ENCODE measurements around the gene TRMT11.
"Not testable (repeated sequence)": the region's sequence is repeated elsewhere in the genome, so short reads cannot be mapped to it uniquely, and the experiment has no call there.

The TRMT11 gene

DNA sequence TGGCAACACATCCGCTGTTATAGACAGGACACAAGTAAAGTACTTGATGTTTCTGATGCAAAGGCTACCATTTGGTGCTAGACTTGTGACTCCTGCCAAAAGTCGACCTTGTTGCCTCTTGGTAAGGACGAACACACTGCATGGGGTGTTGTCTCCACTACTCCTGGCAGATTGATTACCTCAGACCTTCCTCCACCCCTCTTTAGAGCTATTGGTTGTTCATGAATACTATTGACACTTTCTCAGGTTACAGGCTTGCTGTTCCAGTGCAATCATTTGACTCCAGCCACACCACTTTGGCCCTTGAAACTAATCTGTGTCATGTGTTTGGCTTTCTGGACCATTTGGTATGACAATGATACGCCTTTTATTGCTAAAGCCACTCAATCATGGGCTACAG lies 62.3 kb downstream of the TRMT11 start:
- DNase-seq: no peak

DNA sequence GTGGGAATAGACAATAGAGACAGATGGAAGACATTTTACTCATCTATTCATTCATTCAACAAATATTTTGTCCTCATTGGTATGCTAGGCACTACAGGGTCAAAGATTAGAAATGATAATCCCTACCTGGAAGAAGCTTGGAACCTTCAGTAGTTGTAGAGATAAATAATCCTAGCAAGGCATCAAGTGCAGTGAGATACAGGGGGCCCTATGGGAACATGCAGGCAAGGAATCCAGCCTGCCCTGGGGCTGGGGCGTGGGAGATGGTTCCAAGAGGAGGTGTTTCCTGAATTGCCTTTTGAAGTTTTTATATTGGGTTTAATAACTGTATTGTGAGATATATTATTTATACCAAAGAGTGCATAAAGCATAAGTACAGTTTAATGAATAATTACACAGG lies 64.5 kb downstream of the TRMT11 start:
- no peak for DNase-seq

DNA sequence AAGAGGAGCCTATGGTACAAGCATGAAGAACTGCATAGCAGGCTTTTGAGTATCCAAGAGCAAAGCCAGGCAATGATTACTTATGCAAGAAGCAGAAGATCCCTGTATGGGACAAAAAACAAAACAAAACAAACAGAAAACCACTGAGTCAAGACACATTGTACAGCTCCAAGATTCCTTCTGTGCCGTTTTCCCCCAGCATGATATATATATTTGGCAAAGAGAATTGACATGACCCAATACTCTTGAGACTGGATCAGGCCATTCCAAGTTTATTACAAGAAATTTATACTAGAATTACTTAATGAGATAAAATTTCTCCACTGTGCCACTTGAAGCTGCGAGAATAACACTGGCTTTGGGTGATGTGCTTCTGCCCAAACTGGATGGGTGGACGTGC lies 65.5 kb downstream of the TRMT11 start:
- no peak for DNase-seq

GRCh38 chr6:126052485-126052884 lies 66.1 kb downstream of the TRMT11 start:
- no peak for DNase-seq

GRCh38 chr6:126054258-126054702 lies 67.9 kb downstream of the TRMT11 start:
- DNase-seq: no peak

- DNase-seq: no peak
Observed at GRCh38 chr6:126054802-126055201, 68.5 kb downstream of the TRMT11 start.

GRCh38 chr6:126055449-126055848 lies 69.1 kb downstream of the TRMT11 start:
- no peak for DNase-seq

GRCh38 chr6:126056355-126057004 lies 70.1 kb downstream of the TRMT11 start:
- no peak for DNase-seq

- not testable (repeated sequence) for DNase-seq
Observed at GRCh38 chr6:126058085-126058484, 71.7 kb downstream of the TRMT11 start.

GRCh38 chr6:126060400-126060799 lies 74.1 kb downstream of the TRMT11 start:
- no peak for DNase-seq

DNA sequence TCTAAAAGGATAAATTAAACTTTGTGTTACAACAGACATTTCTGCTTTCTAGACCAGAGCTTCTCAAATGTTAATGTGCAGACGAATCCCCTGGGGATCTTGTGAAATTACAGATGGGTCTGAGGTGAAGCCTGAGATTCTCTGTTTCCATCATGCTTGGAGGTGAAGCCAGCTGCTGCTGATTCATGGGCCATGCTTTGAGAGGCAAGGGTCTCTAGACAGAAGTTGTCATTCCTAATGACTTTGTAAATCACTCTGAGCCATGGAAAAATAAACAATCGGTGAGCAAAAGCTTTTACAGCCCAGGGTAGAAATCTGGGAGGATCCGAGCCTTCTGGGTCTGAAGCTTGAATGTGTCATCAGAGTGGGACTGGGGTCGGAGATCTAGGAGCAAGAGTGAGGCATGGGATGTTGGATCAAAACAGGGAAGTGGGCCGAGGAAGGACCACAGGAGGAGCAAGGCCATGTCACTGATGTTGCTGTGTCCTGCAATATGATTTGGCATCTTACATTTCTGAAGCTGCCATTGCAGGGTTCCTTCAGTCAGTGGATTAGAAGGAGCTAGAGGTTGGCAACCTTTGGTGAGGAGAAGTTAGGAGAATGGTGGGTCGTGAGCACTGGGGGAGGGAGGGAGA lies 77.3 kb downstream of the TRMT11 start:
- no peak for DNase-seq

GRCh38 chr6:126064257-126064747 lies 78.0 kb downstream of the TRMT11 start:
- DNase-seq: no peak

DNA sequence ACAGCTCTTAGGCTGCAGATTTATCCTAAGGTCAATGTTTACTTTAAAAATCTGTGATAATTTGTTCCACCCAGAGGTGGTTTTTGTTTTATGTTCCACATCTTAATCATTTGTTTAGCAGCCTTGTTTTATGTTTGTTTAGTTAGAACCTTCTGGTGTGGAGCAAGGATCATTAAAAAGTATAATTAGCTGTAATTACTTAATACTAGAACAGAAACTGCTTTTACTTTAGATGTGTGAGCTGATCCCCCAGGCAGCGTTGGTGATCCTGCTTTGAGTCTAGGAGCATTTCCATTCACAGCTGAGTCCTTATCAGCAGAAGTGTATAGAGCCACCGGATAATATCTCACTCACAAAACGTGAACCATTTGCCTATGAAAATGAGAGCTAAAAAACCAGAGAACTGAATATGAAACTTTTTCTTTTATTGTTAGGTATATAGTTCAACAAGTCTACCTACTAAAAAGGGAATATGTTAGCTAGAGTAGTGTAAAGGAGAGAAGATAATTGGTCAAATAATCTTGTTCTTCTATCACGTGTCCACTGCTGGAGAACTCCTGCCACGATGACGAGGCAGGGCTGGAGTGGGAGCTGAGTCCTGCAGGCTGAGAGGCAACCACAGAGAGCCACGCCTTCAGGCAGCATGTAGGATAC lies 78.5 kb downstream of the TRMT11 start:
- no peak for DNase-seq

DNA sequence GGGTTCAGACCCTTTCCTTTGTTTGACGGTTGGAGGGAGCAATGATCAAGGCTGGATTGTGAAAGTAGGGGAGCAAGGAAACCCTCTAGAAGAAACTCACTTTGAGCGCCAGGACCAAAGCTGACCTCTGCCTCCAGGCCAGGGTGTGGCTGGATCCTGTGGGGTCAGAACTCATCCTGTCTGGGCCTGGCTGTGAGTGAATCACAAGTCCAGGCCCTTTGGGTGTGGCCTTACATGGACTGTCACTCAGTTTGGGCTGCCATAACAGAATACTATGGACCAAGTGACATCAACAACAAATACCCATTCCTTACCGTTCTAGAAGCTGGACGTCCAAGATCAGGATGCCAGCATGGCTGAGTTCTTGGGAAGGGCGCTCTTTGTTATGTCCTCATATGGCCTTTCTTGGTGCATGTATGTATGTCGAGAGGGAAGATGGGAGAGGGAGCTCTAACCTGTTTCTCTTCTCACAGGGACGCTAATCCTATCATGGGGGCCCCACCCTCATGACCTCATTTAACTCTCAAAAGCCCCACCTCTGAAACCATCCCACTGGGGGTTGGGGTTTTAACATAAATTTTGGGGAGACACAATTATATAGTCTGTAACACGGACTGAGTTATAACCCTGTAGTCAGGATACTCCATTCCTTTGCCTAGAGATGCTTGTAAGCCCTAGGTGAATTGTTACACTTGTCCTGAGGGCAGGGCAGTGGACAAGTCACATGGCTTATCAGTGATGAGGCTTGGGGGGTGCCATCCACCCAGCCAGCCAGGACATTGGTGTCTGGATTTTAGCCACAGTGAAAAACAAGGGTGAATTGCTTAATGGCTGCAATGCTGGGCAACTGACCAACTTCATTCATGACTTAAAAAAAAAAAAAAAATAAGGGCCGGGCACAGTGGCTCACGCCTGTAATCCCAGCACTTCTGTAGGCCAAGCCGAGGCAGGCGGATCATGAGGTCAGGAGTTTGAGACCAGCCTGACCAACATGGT lies 80.0 kb downstream of the TRMT11 start:
- no peak for DNase-seq

DNA sequence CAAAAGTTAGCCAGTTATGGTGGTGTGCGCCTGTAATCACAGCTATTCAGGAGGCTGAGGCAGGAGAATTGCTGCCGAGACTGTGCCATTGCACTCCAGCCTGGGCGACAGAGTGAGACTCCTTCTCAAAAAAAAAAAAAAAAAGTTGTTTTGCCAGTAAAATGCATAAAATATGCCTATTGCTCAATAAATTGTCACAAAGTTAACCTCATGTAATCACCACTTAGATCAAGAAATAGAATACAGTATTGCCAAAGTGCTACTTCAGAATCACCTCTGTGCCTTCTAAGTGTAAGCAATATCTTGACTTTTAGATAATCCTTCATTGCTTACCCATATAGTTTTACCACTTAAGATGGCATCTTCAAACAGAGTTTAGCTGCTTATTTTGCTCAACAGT lies 80.7 kb downstream of the TRMT11 start:
- DNase-seq: no peak

DNA sequence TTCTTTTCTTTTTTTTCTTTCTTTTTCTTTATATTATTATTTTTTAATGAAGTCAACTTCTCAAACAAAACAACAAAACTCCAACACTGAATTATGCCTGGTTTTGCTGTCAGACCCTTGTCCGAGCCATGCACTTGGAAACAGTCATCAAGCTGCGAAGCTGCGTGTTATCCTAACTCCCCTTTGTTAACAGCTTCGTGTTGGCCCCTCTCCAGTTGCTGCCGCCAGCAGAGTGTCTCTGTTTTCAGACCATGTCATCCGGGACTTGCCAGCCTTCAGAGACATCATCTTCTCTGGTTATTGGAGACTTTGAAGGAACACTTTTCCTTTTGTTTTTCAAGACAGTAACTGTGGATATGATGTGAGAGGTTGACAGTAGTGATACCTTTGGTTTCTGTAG lies 83.1 kb downstream of the TRMT11 start:
- no peak for DNase-seq

DNA sequence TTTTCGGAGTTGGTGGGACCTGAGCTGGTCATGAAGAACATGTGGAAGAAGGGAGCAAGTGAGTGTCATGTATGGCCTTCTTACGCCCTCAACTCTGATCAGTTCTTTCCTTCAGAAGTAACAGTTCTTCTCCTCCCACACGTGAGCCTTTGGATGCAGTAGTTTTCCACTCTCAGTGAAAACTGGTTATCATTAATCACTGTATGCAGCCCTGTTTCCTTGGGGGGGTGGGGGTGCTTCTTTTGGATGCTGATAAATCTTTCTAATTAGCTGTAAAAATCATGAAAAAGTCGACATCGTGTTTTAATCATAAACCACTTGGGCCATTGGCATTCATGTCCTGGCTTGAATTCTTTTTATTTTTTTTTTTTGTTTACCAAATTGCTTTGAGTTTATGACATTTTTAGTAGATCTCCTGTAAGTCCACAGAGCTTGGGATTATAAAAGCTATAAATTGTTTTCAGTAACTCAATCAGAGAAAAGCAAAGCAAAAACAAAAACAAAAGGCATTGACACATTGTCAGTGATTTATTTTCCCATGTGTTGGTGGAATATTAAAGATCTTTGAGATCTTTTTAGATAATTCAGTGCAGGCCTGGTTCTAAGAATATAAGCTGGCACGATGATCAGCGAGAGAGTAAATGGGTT lies 84.8 kb downstream of the TRMT11 start:
- DNase-seq: no peak

- DNase-seq: no peak
Observed at GRCh38 chr6:126072172-126072571, 85.8 kb downstream of the TRMT11 start.

DNA sequence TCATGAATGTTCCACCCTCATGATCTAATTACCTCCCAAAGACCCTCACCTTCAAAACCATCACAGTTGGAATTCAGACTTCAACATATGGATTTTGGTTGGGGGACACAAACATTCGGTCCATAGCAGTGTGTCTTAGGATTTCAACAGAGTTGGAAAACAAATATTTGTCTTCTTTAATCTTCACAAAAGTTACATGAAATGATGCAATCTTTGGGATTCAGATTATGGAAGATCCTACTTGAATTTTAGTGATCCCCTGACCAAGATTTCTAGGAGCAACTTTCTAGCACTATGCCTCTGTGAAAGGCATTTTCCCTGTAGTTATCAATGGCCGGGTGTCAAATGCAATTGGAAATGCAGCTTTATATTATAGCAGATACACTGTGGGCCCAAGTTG lies 86.5 kb downstream of the TRMT11 start:
- no peak for DNase-seq

- no peak for DNase-seq
Observed at GRCh38 chr6:126075335-126076071, 89.2 kb downstream of the TRMT11 start.

DNA sequence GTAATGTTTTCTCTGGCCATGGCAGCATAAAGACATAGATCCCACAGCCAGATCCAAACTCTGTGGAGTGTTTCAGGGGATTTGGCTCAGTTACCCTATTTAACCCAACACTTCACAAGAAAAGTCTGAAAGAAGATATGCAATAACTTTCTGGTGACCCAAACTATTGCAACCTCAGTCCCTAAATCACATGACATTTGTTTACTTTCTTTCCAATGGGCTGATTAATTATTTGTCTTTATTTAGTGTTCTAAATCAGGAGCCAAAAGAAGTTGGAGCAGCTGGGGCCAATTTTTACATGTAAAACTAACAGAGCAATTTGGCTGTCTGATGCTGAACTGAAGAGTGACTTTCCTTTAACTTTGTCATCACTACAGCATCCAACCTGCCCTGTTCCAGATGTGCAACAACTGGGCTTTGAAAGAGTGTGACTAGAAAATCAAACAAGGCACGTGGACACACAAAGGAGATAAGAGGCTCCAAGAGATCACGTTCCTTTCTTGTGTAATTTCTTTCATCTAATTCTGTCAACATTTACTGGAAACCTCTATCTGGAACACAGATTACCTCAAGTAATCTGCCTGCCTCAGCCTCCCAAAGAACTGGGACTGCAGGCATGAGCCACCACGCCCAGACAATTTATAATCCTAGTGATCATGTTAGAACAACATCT lies 90.8 kb downstream of the TRMT11 start:
- no peak for DNase-seq

All from stimulated activated CD4-positive, alpha-beta T cell treated with anti-CD3 and anti-CD28 coated beads, Interleukin-4, amount 100 ng/mL, for 24 hours (primary cell).